ENCODE data around the gene TNFSF8. TPM values are rescaled to one million over a fixed set of nuclear protein-coding genes. Genes with fewer than 3 reads are reported as not detected.

Gene TNFSF8
- total RNA-seq, 1 experiment from 2014 or later: not detected

DNA sequence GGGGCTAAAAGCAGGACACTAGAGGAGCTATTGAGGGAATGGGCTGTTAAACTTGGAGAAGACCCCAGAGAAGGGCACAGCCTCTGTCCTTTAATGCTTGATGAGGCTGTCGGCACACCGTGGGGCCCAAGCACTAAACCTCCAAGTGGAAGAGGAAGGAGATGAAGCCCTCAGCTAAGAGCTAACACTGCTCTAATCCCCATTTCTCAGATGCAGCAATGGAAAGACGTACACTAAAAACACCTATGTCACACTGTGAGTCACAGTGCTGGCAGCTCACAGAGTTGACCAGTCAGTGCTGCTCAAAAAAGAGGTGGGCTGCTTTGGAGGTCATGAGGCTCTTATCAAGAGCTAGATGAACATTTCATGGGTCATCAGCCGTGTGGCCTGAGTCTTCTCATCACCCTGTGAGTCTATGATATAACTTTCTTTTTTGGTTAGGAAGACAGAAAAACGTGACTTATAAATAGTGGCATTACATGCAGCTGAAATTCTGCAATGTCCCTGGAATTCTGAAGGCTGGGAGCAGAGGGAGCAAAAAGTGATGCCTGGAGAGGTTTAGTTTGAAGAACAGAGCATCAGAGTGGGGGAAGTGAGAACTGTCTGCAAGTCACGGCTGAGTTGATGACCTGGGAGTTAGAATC is 21.5 kb downstream of the TNFSF8 start:
- no peak for DNase-seq
- TF ChIP-seq, protein P1, sequence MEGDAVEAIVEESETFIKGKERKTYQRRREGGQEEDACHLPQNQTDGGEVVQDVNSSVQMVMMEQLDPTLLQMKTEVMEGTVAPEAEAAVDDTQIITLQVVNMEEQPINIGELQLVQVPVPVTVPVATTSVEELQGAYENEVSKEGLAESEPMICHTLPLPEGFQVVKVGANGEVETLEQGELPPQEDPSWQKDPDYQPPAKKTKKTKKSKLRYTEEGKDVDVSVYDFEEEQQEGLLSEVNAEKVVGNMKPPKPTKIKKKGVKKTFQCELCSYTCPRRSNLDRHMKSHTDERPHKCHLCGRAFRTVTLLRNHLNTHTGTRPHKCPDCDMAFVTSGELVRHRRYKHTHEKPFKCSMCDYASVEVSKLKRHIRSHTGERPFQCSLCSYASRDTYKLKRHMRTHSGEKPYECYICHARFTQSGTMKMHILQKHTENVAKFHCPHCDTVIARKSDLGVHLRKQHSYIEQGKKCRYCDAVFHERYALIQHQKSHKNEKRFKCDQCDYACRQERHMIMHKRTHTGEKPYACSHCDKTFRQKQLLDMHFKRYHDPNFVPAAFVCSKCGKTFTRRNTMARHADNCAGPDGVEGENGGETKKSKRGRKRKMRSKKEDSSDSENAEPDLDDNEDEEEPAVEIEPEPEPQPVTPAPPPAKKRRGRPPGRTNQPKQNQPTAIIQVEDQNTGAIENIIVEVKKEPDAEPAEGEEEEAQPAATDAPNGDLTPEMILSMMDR (IDR thresholded peaks at IDR 0.05; ENCODE audit: unreplicated experiment): no peak
- Mint-ChIP-seq H3K4me3 (ENCODE audit: low read depth, unreplicated experiment) (no peak overlapping the region), H3K9me3 (ENCODE audit: low read depth, unreplicated experiment) (no peaks in the 10 kb centered on the region), H3K36me3 (ENCODE audit: insufficient read depth, unreplicated experiment) (peaks cover 10% of the 10 kb centered on the region), H3K4me1 (ENCODE audit: low read depth, unreplicated experiment) (peaks cover 29% of the 10 kb centered on the region), H3K27me3 (ENCODE audit: unreplicated experiment) (peaks cover 14% of the 10 kb centered on the region), H3K27ac (ENCODE audit: unreplicated experiment) (peak overlapping the region; percentile 63)
- BruUV-seq (replicated peaks): no TSS peak
- CTCF ChIA-PET: interaction anchor here (1.3 kb wide), 1 partner anchor 235 kb away, joined by 4 read pairs; no protein-coding TSS in a partner anchor
- intact Hi-C loops (cut with micrococcal nuclease; ENCODE audit: unreplicated experiment): loop anchor here (1.0 to 5.0 kb wide), 3 partner anchors 97 to 226 kb away; no protein-coding TSS in a partner anchor

DNA sequence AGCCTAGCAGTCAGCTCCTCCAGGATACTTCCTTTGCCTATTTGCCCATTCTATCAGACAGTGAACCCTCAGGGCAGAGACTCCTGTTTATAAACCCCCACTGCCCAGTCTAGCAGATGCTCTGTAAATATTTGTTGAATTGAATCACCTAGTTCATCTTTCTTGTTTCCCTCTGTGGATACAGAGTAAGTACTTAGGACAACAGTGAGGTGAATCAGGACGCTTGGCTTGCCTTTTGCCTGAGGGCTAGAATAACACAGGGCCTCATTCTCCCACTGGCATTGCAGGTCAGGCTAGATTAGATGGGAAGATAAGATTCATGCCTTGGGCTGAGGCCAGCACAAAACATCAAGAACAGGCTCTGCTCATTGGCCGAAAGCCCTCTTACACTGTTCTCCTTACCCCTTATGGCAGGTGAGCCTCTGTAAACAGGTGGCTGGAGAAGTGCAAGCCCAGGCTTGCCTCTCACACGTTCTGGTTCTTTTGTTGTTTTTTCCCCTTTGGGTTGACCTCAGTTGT is 22.2 kb downstream of the TNFSF8 start:
- TF ChIP-seq, protein P1 (IDR thresholded peaks at IDR 0.05; ENCODE audit: unreplicated experiment): no peak
- Mint-ChIP-seq H3K27ac (ENCODE audit: unreplicated experiment) (peak overlapping the region; percentile 63), H3K27me3 (ENCODE audit: unreplicated experiment) (peaks cover 6% of the 10 kb centered on the region), H3K9me3 (ENCODE audit: low read depth, unreplicated experiment) (no peaks in the 10 kb centered on the region), H3K4me3 (ENCODE audit: low read depth, unreplicated experiment) (no peak overlapping the region), H3K36me3 (ENCODE audit: insufficient read depth, unreplicated experiment) (peaks cover 10% of the 10 kb centered on the region), H3K4me1 (ENCODE audit: low read depth, unreplicated experiment) (peaks cover 32% of the 10 kb centered on the region)
- intact Hi-C loops (cut with micrococcal nuclease; ENCODE audit: unreplicated experiment): loop anchor here (2.0 to 5.0 kb wide), 2 partner anchors 96 to 107 kb away; no protein-coding TSS in a partner anchor
- CTCF ChIA-PET: interaction anchor here (1.3 to 1.8 kb wide), 2 partner anchors 226 to 234 kb away, joined by 4 to 7 read pairs; partner anchors contain the start of gene TEX48
- no TSS peak for BruUV-seq (replicated peaks)
- peak; percentile 71 for DNase-seq

DNA sequence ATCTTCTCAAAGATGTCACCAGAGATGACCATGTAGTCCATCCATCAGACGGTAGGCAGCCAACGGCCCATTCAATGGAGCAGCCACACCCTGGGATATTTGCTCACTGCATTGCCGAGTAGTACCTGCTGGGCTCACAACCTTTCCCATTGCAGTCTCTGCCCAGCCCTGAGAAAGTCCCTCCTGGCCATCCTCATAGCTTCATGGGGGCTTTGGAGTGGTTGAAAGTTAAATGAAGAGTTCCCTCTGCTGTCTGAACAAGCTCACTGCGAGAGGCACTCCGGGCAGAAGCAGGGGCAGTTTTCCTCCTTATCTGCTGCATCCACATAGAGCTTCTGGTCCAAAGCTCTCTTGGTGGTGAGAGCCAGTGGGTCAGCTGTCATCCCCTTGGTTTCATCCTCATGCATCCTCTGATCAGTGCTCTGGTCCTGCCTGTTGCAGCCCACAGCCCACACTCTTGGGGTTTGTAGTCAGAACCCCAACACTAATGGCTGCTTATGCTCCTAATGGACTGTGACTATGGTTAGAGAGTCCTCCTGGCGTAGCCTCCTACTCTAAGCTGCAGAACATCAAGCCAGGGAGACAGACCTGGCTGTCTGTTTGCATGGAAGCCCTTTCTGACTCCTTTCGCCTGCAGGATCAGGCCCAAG is 23.3 kb downstream of the TNFSF8 start:
- H3K9me3 Mint-ChIP-seq (ENCODE audit: low read depth, unreplicated experiment): no peaks in the 10 kb centered on the region
- no peak overlapping the region for H3K27ac Mint-ChIP-seq (ENCODE audit: unreplicated experiment)
- peaks cover 40% of the 10 kb centered on the region for H3K4me1 Mint-ChIP-seq (ENCODE audit: low read depth, unreplicated experiment)
- no TSS peak for BruUV-seq (replicated peaks)
- TF ChIP-seq, protein P1 (IDR thresholded peaks at IDR 0.05; ENCODE audit: unreplicated experiment): peak; percentile 44
- DNase-seq: peak; percentile 41
- intact Hi-C loops (cut with micrococcal nuclease; ENCODE audit: unreplicated experiment): loop anchor here (1.0 to 5.0 kb wide), 2 partner anchors 95 to 168 kb away; no protein-coding TSS in a partner anchor
- H3K4me3 Mint-ChIP-seq (ENCODE audit: low read depth, unreplicated experiment): no peak overlapping the region
- CTCF ChIA-PET: interaction anchor here (1.0 to 1.8 kb wide), 10 partner anchors 100 to 225 kb away, joined by 3 to 11 read pairs (median 5); partner anchors contain the start of gene TEX48
- peaks cover 10% of the 10 kb centered on the region for H3K36me3 Mint-ChIP-seq (ENCODE audit: insufficient read depth, unreplicated experiment)
- H3K27me3 Mint-ChIP-seq (ENCODE audit: unreplicated experiment): no peaks in the 10 kb centered on the region

DNA sequence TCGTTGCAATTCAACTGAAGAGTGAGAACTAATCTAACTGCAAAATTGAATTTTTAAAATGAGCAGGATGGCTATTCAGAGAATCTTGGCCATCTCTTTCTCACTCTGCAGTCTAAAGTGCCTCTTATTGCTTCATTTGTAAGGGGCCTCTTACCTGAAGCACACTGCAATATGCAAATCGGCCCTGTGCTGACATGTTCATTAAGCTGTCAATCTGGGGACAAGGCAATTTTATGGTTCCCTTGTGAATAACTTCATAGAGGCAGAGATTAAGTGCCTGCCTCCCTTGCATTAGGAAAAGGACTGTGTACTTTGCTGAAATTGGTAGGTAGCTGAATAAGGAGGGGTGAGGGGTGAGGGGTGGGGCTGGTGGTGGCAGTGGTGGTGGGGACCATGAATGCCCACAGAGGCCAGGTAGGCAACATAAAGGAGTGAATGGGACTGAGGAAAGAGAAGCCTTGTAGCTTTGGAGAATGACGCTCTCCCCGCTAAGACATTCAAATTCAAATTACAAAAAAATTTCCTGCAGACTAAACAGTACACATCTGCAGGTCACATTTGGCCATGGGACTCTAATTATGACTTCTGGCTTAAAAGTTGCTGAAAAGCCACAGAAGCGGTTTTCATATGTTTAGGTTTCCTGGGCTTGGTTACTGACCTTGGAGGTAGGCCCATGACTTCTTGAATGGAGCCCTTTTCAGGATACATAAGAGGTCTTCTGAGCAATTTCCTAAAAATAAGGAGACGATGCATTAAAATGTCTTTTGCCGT is 25.0 kb downstream of the TNFSF8 start:
- intact Hi-C loops (cut with micrococcal nuclease; ENCODE audit: unreplicated experiment): loop anchor here (5.0 kb wide), 1 partner anchor 93 kb away; no protein-coding TSS in a partner anchor
- CTCF ChIA-PET: interaction anchor here (0.8 kb wide), 1 partner anchor 500 kb away, joined by 3 read pairs; no protein-coding TSS in a partner anchor
- Mint-ChIP-seq H3K4me3 (ENCODE audit: low read depth, unreplicated experiment) (no peak overlapping the region), H3K36me3 (ENCODE audit: insufficient read depth, unreplicated experiment) (peaks cover 10% of the 10 kb centered on the region), H3K4me1 (ENCODE audit: low read depth, unreplicated experiment) (peaks cover 49% of the 10 kb centered on the region), H3K9me3 (ENCODE audit: low read depth, unreplicated experiment) (no peaks in the 10 kb centered on the region), H3K27me3 (ENCODE audit: unreplicated experiment) (no peaks in the 10 kb centered on the region), H3K27ac (ENCODE audit: unreplicated experiment) (no peak overlapping the region)
- DNase-seq: no peak
- TF ChIP-seq, protein P1 (IDR thresholded peaks at IDR 0.05; ENCODE audit: unreplicated experiment): no peak
- no TSS peak for BruUV-seq (replicated peaks)
